Mononuclear cell (primary cell): ENCODE data around the gene ABHD16A. TPM values are rescaled to one million over a fixed set of nuclear protein-coding genes. Genes with fewer than 3 reads are reported as not detected.
"Not testable (repeated sequence)": the region's sequence is repeated elsewhere in the genome, so short reads cannot be mapped to it uniquely, and the experiment has no call there.

Experiments used
- H3K27me3 ChIP-seq: 2 replicates; pipeline ENCODE4 v1.6.0; 2011; ENCODE audit warnings: low read length, control low read depth; ENCODE audit not compliant: insufficient read depth
- H3K4me1 ChIP-seq: 2 replicates; pipeline ENCODE4 v1.5.1; 2011; ENCODE audit warnings: mild to moderate bottlenecking, low read length, control low read depth; ENCODE audit not compliant: insufficient read depth
- H3K4me3 ChIP-seq: 2 replicates; pipeline ENCODE4 v1.5.1; 2011; ENCODE audit warnings: mild to moderate bottlenecking, low read length, moderate library complexity
- H3K9me3 ChIP-seq: 2 replicates; pipeline ENCODE4 v1.5.1; 2011; ENCODE audit warnings: low read depth, mild to moderate bottlenecking, control low read depth, low read length
- total RNA-seq: library from RNA; depleted of rRNA; stranded (reverse); fragments of >200 nt; gene quantifications from one replicate; pipeline ENCODE4 v1.2.3, GENCODE V29; 2012

Gene ABHD16A
- total RNA-seq, 1 donor: 36.9 TPM

DNA sequence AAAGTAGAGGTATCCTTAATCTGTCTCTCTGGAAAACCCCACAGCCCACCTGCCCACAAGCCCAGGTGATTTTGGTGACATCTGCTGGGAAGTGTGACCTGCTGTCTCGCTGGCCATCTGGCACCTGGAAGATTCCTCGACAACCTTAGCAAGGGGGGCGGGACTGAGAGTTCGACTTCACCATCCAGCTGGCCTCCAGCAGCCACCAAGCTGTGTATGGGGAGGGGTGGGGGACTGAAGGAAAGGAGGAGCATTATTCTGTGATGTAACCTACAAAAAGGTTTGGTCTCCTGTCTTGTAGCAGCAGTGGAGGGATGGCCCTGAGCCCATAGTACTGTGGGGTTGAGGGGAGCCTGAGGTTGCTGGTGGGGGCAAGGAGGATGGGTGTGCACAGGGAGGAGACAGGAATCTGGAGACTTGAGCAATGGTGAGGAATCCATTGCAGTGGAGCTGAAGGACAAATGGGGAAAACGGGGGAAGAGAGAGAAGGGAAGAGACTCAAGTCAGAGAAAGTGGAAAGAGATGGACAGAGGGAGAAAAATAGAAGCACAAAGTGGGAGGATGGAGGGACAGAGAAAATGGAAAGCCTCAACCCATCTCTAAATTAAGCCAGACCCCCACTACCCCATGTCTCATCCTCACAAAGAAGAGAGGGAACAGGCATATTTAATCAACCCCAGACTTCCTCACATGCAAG lies 7.5 kb upstream of the ABHD16A start:
- H3K27me3 ChIP-seq: no peaks in the 10 kb centered on the region
- peaks cover 16% of the 10 kb centered on the region for H3K4me1 ChIP-seq
- H3K9me3 ChIP-seq: no peaks in the 10 kb centered on the region
- H3K4me3 ChIP-seq: no peak overlapping the region

DNA sequence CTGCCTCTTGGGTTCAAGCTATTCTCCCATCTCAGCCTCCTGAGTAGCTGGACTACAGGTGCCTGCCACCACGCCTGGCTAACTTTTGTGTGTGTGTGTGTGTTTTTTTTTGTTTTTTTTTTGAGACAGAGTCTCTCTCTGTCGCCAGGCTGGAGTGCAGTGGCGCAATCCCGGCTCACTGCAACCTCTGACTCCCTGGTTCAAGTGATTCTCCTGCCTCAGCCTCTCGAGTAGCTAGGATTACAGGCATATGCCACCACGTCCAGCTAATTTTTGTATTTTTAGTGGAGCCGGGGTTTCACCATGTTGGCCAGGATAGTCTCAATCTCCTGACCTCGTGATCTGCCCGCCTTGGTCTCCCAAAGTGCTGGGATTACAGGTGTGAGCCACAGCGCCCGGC lies 6.0 kb upstream of the ABHD16A start:
- not testable (repeated sequence) for H3K9me3 ChIP-seq, H3K4me3 ChIP-seq, H3K27me3 ChIP-seq
- H3K4me1 ChIP-seq: peaks cover 16% of the 10 kb centered on the region

- Histone ChIP-seq H3K27me3 (no peaks in the 10 kb centered on the region), H3K4me3 (no peak overlapping the region), H3K9me3 (no peaks in the 10 kb centered on the region), H3K4me1 (peaks cover 23% of the 10 kb centered on the region)
Observed at GRCh38 chr6:31708224-31708623, 5.1 kb upstream of the ABHD16A start.

DNA sequence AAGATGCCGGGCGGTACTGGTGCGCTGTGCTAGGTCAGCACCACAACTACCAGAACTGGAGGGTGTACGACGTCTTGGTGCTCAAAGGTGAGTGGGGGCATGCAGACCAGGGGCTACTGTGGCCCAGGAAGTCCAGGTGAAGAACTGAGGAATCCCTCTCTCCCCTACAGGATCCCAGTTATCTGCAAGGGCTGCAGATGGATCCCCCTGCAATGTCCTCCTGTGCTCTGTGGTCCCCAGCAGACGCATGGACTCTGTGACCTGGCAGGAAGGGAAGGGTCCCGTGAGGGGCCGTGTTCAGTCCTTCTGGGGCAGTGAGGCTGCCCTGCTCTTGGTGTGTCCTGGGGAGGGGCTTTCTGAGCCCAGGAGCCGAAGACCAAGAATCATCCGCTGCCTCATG lies 4.6 kb upstream of the ABHD16A start:
- H3K4me3 ChIP-seq: no peak overlapping the region
- no peaks in the 10 kb centered on the region for H3K27me3 ChIP-seq
- H3K9me3 ChIP-seq: no peaks in the 10 kb centered on the region
- H3K4me1 ChIP-seq: peaks cover 23% of the 10 kb centered on the region

- no peaks in the 10 kb centered on the region for H3K9me3 ChIP-seq
Observed at GRCh38 chr6:31706599-31706998, 3.5 kb upstream of the ABHD16A start, which contains the start of gene LY6G6F. LY6G6F (plus strand) TSS chr6:31706866; CDS start chr6:31706907, 41 bp downstream.

DNA sequence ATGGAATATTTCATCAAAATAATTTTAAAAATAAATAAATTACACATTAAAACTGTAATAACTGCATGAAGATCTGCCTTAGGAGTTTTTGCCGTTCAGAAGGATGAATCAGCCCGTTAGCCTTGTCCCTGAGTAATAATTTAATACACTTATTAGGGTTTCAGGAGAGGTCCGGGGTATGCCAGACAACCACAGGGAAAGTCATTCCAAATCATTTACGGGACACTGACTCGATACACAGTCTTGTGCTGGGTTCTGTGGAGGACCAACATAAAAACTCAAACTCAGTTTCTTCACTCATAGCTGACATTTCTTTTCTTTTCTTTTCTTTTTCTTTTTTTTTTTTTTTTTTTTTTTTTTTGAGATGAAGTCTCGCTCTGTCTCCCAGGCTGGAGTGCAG lies 2.8 kb upstream of the ABHD16A start:
- Histone ChIP-seq H3K27me3 (no peaks in the 10 kb centered on the region), H3K9me3 (no peaks in the 10 kb centered on the region), H3K4me3 (no peak overlapping the region), H3K4me1 (peaks cover 28% of the 10 kb centered on the region)

More at GRCh38 chr6:31706599-31706998, 3.5 kb upstream of the ABHD16A start, which contains the start of gene LY6G6F:
- no peaks in the 10 kb centered on the region for H3K27me3 ChIP-seq
- no peak within 1 kb of the TSS for H3K4me3 ChIP-seq
- H3K4me1 ChIP-seq: peaks cover 28% of the 10 kb centered on the region

DNA sequence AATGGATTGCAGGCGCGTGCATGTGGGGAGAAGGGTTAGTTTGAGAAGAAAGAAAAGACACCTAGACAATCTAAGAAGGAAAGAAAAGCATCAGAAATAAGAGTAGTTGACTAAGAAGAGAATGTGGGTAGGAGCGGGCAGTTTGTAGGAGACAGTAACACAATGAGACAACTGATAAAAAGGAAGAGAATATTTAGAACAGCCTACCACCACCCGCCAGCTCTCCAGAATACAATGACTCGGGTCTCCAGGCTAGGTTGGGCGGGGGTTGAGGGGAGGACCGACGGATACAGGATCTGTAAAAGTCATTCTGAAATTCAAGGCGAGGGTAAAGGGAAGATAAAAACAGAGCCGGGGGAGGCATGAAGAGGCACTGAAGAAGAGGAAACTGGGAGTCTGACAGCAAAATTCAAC lies 712 bp downstream of the ABHD16A start:
- Histone ChIP-seq H3K4me3 (peak overlapping the region; percentile 92), H3K9me3 (no peaks in the 10 kb centered on the region), H3K27me3 (no peaks in the 10 kb centered on the region), H3K4me1 (peaks cover 26% of the 10 kb centered on the region)

DNA sequence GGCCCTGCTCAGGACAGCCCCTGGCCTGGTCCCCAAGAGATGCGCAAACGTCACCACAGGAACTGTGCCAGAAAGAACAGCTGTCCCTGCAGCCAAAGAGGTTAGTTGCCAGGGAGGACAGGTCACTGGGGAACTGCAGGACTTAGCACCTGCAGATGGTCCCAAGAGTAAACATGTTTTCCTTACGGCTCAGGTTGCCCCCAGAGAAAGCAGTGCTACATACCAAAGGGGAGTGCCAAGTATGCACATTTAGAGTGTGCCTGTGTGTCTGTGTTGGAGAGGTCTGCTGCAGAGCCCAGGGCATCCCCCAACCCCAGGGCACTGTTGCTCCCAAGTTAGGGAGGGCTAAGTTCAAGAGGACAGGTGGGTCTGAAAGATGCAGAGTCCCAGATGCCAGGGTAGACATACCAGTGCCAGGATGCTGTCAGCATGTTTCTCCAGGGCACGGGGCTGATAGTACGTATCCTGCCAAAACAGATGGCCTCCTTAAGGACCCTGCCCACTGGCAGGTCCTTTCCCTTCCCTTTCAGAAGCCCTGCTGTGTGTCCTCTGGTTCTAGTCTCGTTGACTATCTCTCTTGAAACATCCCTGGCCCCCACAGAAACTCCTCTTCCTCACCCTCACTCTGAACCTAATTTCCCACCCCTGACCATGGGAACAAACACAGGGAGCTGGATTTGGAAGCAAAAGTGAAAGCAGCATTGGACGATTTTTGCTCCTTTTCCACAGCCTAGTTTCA lies 1.3 kb downstream of the ABHD16A start:
- Histone ChIP-seq H3K4me1 (peaks cover 26% of the 10 kb centered on the region), H3K27me3 (no peaks in the 10 kb centered on the region), H3K4me3 (peak overlapping the region; percentile 92), H3K9me3 (no peaks in the 10 kb centered on the region)

- Histone ChIP-seq H3K27me3 (no peaks in the 10 kb centered on the region), H3K9me3 (no peaks in the 10 kb centered on the region), H3K4me1 (peaks cover 26% of the 10 kb centered on the region), H3K4me3 (no peak overlapping the region)
Observed at GRCh38 chr6:31700740-31701401, 2.3 kb downstream of the ABHD16A start.

GRCh38 chr6:31697555-31697954 lies 5.6 kb downstream of the ABHD16A start:
- Histone ChIP-seq H3K27me3 (no peaks in the 10 kb centered on the region), H3K4me1 (peaks cover 19% of the 10 kb centered on the region), H3K9me3 (no peaks in the 10 kb centered on the region), H3K4me3 (no peak overlapping the region)

- no peaks in the 10 kb centered on the region for H3K27me3 ChIP-seq
- peaks cover 12% of the 10 kb centered on the region for H3K4me1 ChIP-seq
- H3K4me3 ChIP-seq: no peak overlapping the region
- no peaks in the 10 kb centered on the region for H3K9me3 ChIP-seq
Observed at GRCh38 chr6:31693535-31693934, 9.6 kb downstream of the ABHD16A start.

DNA sequence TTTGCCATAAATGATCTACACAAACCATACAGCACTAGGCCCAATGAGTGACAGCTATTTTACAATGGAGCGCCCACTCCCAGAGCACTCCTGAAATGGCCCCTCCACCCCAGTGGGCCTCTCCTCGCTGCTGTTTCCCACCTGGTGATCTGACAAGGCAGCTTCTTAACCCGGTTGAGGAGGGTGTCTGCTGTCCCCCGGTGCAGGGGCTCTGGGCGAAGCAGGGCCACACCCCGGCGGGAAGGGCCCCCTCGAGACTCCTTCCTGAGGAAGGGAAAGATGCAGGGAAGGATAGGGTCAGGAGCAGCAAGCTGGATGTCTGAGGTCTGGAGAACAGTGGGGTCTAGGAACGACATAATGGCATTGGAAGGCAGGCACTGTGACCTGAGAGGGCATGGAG lies 10.2 kb downstream of the ABHD16A start:
- Histone ChIP-seq H3K27me3 (no peaks in the 10 kb centered on the region), H3K4me1 (peaks cover 12% of the 10 kb centered on the region), H3K4me3 (no peak overlapping the region), H3K9me3 (no peaks in the 10 kb centered on the region)

GRCh38 chr6:31692353-31692752 lies 10.8 kb downstream of the ABHD16A start:
- H3K27me3 ChIP-seq: no peaks in the 10 kb centered on the region
- H3K9me3 ChIP-seq: no peaks in the 10 kb centered on the region
- H3K4me1 ChIP-seq: peaks cover 12% of the 10 kb centered on the region
- H3K4me3 ChIP-seq: no peak overlapping the region

DNA sequence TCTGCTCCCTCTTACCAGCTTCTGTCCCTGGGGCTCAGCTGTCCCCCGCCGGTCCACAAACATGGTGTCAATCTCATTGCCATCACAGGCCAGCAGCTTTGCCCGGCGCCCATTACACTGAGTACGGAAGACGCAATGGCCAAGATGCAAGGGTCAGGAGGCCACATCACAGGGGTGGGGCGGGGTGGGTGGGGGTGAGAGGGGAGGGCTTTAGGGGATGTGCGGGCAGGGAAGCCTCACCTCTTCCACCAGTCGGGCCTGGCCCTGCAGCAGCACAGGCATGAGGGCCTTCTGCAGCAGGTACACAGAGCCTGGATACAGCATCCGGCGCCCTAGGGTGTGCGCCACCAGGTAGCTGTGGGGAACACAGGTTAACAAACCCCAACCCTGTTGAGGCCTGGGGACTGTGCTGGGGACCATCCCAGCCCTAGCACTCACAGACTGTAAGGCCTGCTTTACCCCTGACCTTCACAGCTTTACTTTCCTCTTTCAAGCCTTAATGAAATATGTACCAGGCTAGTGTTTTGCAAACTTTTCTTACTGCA lies 11.5 kb downstream of the ABHD16A start:
- no peaks in the 10 kb centered on the region for H3K9me3 ChIP-seq
- H3K4me3 ChIP-seq: no peak overlapping the region
- peaks cover 12% of the 10 kb centered on the region for H3K4me1 ChIP-seq
- H3K27me3 ChIP-seq: no peaks in the 10 kb centered on the region

DNA sequence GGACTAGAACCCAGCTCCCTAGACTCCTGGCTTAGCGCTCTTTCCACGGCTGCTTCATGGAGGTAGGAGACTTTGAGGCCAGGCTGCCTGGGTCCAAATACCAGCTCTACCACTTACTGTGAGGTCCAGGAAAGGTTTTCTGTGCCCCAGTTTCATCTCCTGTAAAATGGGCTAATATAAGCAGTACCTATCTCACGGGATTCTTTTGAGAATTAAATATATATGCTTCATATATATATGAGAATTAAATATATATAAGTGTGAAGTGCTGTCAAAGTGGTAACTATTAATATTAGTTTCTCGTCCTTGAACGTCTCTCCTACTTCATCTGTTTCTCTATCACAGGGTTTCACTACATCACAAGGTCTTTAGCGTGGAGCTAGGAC lies 12.1 kb downstream of the ABHD16A start:
- no peaks in the 10 kb centered on the region for H3K9me3 ChIP-seq
- no peak overlapping the region for H3K4me3 ChIP-seq
- H3K27me3 ChIP-seq: no peaks in the 10 kb centered on the region
- peaks cover 12% of the 10 kb centered on the region for H3K4me1 ChIP-seq
